Measurements from ENCODE around the gene SRGN. TPM values are rescaled to one million over a fixed set of nuclear protein-coding genes. Genes with fewer than 3 reads are reported as not detected.

SRGN gene
- total RNA-seq, 1 experiment from 2014 or later, result 0.32 TPM

DNA sequence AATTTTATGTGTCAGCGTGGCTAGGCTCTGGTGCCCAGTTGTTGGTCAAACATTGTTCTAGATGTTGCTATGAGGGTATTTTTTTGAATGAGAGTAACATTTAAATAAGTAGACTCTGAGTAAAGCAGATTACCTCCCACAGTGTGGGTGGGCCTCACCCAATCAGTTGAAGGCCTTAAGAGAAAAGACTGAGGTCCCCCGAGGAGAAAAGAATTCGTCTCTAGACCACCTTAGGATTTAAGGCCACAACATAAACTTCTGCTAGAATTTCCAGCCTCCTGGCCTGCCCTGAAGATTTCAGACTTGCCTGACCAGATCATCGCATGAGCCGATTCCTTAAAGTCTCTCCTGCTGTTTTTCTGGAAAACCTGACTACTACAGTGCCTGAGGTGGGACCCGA, 45.1 kb upstream of the SRGN start:
- no peak for TF ChIP-seq EZH2 (IDR thresholded peaks at IDR 0.05; ENCODE audit: borderline replicate concordance, low read depth, low read length, poor library complexity, severe bottlenecking)
- TF ChIP-seq, protein P1, sequence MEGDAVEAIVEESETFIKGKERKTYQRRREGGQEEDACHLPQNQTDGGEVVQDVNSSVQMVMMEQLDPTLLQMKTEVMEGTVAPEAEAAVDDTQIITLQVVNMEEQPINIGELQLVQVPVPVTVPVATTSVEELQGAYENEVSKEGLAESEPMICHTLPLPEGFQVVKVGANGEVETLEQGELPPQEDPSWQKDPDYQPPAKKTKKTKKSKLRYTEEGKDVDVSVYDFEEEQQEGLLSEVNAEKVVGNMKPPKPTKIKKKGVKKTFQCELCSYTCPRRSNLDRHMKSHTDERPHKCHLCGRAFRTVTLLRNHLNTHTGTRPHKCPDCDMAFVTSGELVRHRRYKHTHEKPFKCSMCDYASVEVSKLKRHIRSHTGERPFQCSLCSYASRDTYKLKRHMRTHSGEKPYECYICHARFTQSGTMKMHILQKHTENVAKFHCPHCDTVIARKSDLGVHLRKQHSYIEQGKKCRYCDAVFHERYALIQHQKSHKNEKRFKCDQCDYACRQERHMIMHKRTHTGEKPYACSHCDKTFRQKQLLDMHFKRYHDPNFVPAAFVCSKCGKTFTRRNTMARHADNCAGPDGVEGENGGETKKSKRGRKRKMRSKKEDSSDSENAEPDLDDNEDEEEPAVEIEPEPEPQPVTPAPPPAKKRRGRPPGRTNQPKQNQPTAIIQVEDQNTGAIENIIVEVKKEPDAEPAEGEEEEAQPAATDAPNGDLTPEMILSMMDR (conservative IDR thresholded peaks at IDR 0.05; ENCODE audit: low read depth, low read length), result no peak
- ChIA-PET CTCF (no interaction called here), POLR2A (ENCODE audit: low non-redundant PET) (no interaction called here)
- Histone ChIP-seq H3K27me3 (replicated peaks; ENCODE audit: insufficient read depth, low read depth, low read length, poor library complexity) (no peaks in the 10 kb centered on the region), H3K4me1 (ENCODE audit: insufficient read depth, low read length, poor library complexity, severe bottlenecking) (no peaks in the 10 kb centered on the region), H3K9me3 (ENCODE audit: low read depth, low read length, poor library complexity, severe bottlenecking) (no peaks in the 10 kb centered on the region), H3K36me3 (ENCODE audit: insufficient read depth, low read length, poor library complexity, severe bottlenecking) (no peaks in the 10 kb centered on the region), H3K27ac (ENCODE audit: low read depth, low read length, poor library complexity, severe bottlenecking) (no peak overlapping the region), H3K4me3 (ENCODE audit: low read depth, low read length, poor library complexity, severe bottlenecking) (no peak overlapping the region)
- no peak for DNase-seq (ENCODE audit: low spot score)
- no TSS peak for BruUV-seq (replicated peaks)
- intact Hi-C loops (cut with micrococcal nuclease; ENCODE audit: unreplicated experiment), result no loop called here

DNA sequence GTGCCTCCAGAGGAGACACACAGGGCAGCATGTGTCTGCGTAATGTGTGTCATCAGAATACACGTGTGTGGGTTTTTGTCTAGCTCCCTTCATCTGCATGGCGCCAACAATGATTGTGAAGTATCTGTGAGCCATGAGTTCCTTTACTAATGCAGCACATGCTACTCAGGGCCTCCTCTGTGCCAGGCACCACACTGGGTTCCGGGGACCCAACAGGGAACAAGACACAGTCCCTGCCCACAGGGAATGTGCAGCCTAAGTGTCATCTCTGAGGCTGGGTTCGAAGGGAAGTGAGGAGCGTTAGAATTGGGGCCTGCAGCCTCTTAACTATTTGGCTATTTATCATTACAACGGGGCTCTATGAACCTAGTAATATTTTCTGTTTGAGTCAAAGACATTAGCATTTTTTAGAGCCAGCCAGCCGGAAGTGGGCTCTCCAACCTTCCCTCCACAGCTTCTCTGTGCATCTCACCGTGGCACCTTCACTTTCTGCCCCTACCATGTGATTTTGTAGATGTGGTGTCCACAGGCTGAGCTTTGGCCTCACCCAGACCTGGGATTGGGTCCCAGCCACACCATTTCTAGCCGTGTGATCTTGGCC, 43.9 kb upstream of the SRGN start:
- no peak for DNase-seq (ENCODE audit: low spot score)
- no peaks in the 10 kb centered on the region for H3K9me3 ChIP-seq (ENCODE audit: low read depth, low read length, poor library complexity, severe bottlenecking)
- H3K4me1 ChIP-seq (ENCODE audit: insufficient read depth, low read length, poor library complexity, severe bottlenecking), result no peaks in the 10 kb centered on the region
- no peak overlapping the region for H3K4me3 ChIP-seq (ENCODE audit: low read depth, low read length, poor library complexity, severe bottlenecking)
- no peaks in the 10 kb centered on the region for H3K27me3 ChIP-seq (replicated peaks; ENCODE audit: insufficient read depth, low read depth, low read length, poor library complexity)
- ChIA-PET CTCF (no interaction called here), POLR2A (ENCODE audit: low non-redundant PET) (no interaction called here)
- H3K27ac ChIP-seq (ENCODE audit: low read depth, low read length, poor library complexity, severe bottlenecking), result no peak overlapping the region
- no peaks in the 10 kb centered on the region for H3K36me3 ChIP-seq (ENCODE audit: insufficient read depth, low read length, poor library complexity, severe bottlenecking)
- intact Hi-C loops (cut with micrococcal nuclease; ENCODE audit: unreplicated experiment), result no loop called here
- no TSS peak for BruUV-seq (replicated peaks)
- TF ChIP-seq EZH2 (IDR thresholded peaks at IDR 0.05; ENCODE audit: borderline replicate concordance, low read depth, low read length, poor library complexity, severe bottlenecking), result no peak
- TF ChIP-seq, protein P1 (conservative IDR thresholded peaks at IDR 0.05; ENCODE audit: low read depth, low read length), result no peak

DNA sequence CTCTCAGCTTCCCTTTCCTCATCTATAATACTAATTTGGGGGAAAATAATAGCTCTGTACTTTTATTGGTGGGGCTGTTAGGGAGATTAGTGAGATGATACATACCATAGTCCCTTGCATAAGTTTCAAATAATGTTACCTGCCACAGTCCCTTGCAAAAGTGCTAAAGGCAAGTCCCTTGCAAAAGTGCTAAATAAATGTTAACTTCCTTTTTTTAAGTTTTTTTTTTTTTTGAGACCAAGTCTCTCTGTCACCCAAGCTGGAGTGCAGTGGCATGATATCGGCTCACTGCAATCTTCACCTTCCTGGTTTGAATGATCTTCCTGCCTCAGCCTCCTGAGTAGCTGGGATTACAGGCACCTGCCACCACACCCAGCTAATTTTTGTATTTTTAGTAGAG, 43.4 kb upstream of the SRGN start:
- Histone ChIP-seq H3K27ac (ENCODE audit: low read depth, low read length, poor library complexity, severe bottlenecking) (no peak overlapping the region), H3K27me3 (replicated peaks; ENCODE audit: insufficient read depth, low read depth, low read length, poor library complexity) (no peaks in the 10 kb centered on the region), H3K9me3 (ENCODE audit: low read depth, low read length, poor library complexity, severe bottlenecking) (no peaks in the 10 kb centered on the region), H3K4me1 (ENCODE audit: insufficient read depth, low read length, poor library complexity, severe bottlenecking) (no peaks in the 10 kb centered on the region), H3K4me3 (ENCODE audit: low read depth, low read length, poor library complexity, severe bottlenecking) (no peak overlapping the region), H3K36me3 (ENCODE audit: insufficient read depth, low read length, poor library complexity, severe bottlenecking) (no peaks in the 10 kb centered on the region)
- CTCF ChIA-PET, result no interaction called here
- intact Hi-C loops (cut with micrococcal nuclease; ENCODE audit: unreplicated experiment), result no loop called here
- no peak for DNase-seq (ENCODE audit: low spot score)
- TF ChIP-seq, protein P1 (conservative IDR thresholded peaks at IDR 0.05; ENCODE audit: low read depth, low read length), result no peak
- TF ChIP-seq EZH2 (IDR thresholded peaks at IDR 0.05; ENCODE audit: borderline replicate concordance, low read depth, low read length, poor library complexity, severe bottlenecking), result no peak
- no TSS peak for BruUV-seq (replicated peaks)
- POLR2A ChIA-PET (ENCODE audit: low non-redundant PET), result interaction anchor here (0.6 kb wide), 1 partner anchor 916 kb away, joined by 3 read pairs; no protein-coding TSS in a partner anchor

Data from A673 (cell line).